NCI-H1417 (cell line): ENCODE data around the gene MORC3.
"Not testable (repeated sequence)": the region's sequence is repeated elsewhere in the genome, so short reads cannot be mapped to it uniquely, and the experiment has no call there.

Source experiments
- DNase-seq, 3 experiments: peaks; one replicate each; lab custom pipeline; 2025; lab: John Stamatoyannopoulos, UW

MORC3 gene

DNA sequence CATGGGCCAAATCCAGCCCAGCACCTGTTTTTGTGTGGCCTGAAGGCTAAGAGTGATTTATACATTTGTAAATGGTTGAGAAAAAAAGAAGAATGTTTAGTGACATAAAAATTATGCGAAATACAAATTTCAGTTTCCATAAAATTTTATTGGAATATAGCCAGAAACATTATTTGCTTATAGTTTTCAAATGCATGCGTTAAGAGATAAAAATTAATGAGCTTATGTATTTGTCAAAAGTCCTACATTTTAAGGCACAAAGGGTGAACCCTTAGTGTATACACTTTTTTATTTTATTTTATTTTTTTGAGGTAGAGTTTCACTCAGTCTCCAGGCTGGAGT lies 2.1 kb downstream of the MORC3 start:
- no peak for DNase-seq

DNA sequence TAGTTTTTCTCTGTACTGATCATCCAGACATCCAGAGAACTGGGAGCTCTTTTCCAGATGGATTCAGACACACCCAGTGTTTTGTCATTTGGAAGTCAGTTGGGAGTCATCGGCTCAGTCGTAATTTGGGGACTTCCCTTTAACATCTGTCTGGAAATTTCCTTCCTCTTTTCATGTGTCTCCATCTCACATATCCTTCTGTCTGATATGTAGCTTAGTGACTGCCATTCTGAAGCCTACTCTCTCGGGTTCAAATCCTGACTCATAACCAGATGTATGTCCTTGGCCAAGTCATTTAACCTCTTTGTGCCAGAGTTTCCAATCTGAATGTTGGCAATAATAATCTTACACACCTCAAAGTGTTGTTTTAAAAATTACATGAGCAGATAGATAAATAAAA lies 3.0 kb downstream of the MORC3 start:
- no peak for DNase-seq

DNA sequence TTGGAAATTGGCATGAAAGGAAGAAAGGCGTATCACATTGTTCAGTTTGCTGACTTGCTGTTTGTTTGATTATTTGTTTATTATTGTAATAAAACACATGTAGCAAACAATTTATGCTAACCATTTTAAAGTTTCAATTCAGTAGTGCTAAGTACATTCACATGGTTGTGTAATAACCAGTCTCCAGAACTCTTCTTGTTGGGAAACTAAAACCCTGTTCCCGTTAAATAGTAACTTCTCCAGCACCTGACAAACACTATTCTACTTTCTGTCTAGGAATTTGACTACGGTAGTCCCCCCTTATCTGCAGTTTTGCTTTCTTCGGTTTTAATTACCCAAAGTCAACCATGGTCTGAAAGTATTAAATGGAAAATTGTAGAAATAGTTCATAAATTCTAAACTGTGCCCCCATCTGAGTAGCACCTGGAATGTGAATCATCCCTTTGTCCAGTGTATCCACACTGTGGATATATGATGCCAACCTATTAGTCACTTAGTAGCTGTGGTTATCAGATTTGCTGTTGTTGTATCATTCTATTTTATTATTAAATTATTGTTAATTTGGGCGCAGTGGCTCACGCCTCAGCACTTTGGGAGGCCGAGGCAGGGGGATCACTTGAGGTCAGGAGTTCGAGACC lies 5.5 kb downstream of the MORC3 start:
- DNase-seq: no peak

DNA sequence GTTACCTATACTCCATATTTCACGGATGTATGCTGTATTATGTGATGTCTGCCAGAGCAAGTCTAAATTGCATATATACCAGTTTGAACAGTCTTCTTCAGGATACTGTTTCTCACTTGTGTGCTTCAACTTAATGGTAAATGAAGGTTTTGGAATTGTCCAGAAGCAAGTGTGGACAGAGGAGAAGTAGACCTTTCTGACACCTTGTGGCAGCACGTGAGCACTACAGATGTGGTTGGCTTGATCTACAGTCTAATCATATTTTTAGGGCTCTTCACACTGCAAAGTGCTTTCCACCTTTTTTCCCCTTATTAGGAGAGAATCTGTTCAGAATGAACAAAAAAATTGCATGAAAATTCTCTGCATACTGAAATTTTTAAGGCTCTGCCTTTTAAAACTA lies 10.9 kb downstream of the MORC3 start:
- peak; percentile 4 to 65 (median 44) for DNase-seq

DNA sequence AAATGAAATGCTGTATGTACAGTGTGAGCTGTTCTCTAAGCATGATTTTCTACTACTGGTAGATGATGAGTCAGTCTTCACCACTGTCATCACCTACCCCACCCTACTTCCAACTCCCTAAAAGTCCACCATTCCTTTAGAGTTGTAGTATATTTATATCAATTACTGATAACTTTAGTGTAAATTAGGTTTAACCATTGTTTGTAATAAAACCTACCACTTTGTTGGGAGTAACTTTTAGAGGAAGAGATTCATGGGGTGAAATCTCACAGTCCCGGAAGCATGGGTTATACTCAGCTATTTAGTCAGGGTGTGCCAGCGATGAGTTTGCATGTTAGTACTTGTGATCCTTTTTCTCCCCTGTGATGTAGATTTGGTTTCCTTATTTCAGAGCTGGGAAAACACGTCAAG lies 17.1 kb downstream of the MORC3 start:
- DNase-seq: no peak

DNA sequence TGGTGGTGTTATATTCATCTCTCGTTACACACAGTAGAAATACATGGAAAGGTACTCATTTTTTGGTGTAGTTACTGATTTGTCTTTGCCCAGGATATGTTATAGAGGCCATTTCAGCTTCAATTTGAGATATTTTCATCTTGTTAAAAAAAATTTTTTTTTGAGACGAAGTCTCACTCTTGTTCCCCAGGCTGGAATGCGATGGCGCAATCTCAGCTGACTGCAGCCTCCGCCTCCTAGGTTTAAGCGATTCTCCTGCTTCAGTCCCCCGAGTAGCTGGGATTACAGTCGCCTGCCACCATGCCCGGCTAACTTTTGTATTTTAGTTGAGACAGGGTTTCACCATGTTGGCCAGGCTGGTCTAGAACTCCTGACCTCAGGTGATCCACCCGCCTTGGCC lies 19.0 kb downstream of the MORC3 start:
- DNase-seq: no peak

DNA sequence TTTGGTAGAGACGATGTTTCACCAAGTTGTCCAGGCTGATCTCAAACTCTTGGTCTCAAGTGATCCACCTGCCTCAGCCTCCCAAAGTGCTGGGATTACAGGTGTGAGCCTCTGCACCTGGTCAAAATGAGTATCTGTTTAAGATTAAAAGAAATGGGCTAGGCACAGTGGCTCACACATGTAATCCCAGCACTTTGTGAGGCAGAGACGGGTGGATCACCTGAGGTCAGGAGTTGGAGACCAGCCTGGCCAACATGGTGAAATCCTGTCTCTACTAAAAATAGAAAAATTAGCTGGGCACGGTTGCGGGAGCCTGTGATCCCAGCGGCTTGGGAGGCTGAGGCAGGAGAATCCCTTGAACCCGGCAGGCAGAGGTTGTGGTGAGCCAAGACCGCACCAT lies 22.6 kb downstream of the MORC3 start:
- not testable (repeated sequence) for DNase-seq

DNA sequence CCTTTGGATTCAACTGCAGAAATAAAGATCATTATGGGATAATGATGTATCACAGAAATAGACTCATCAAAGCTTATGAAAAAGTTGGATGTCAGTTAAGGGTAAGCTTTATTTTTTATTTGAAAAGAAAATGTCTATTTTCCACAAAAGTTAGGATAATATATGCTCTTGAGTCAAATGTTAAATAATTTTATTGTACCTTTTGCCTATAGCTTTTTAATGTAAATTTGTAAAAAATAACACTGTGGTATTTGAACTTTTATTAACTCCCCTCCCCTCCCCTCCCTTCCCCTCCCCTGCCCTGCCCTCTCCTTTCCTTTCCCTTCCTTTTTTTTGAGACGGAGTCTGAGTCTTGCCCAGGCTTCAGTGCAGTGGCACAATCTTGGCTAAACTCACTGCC lies 24.9 kb downstream of the MORC3 start:
- DNase-seq: no peak

DNA sequence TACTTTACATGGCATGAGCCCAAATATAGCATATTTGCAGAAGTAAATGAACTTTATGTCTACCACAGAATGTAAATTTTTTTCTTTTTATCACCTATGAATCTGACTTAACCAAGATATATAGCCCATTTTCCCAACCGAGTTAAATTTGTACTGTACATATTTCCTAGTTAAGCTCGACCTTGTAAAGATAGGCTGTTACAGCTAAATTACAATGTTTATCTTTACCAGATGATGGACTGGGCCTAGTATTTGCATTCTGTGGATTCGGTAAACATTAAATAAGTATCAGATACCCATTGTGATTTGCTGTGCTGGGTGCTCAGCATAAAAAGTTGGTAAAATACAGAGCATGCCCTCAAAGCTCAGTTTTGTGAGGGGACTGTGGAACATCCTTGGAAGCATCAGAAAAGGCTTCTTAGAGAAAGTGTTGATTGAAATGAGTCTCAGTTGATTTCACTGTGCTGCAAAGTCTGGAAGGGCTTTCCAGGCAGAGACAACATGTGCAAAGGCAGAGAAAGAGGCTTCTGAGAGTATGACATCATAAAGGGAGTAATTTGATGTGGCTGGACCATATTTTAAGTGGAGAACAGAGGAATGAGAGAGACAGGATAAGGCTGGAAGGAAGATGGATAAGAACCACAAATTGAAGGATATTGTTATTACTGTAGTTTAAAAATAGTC lies 27.4 kb downstream of the MORC3 start:
- DNase-seq: peak in 2 of 3 experiments; percentile 12 to 54

DNA sequence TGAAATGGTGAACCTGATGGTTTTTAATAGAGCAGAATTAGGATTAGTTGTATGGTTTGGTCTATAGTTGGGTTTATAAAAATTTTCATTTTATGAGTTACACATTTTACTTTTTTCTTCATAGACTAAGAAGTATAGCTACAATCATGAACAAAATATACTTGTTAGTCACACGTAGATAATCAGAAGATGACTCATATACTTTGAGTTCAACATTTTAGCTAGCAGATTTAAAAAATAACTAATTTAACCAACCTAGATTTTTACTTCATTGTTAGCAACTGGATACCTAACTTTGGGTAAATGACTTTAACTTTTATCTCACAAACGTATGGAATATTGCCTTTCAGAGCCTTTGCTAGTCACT lies 27.9 kb downstream of the MORC3 start:
- no peak for DNase-seq

DNA sequence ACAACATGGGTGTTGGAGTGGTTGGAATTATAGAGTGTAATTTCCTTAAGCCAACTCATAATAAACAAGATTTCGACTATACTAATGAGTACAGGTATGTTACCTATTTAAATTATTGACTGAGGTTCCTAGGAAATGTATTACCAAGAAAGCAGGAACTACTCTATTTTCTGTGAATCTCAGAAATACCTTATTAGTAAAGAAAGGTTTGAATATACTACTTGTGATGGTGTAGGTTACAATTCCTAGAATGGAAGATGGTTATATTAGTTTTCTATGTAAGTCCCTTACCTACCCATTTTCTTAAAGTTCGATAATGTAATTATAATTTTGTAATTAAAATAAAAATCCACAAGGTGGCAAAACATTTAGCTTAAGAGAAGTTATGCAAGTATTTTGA lies 29.3 kb downstream of the MORC3 start:
- no peak for DNase-seq

DNA sequence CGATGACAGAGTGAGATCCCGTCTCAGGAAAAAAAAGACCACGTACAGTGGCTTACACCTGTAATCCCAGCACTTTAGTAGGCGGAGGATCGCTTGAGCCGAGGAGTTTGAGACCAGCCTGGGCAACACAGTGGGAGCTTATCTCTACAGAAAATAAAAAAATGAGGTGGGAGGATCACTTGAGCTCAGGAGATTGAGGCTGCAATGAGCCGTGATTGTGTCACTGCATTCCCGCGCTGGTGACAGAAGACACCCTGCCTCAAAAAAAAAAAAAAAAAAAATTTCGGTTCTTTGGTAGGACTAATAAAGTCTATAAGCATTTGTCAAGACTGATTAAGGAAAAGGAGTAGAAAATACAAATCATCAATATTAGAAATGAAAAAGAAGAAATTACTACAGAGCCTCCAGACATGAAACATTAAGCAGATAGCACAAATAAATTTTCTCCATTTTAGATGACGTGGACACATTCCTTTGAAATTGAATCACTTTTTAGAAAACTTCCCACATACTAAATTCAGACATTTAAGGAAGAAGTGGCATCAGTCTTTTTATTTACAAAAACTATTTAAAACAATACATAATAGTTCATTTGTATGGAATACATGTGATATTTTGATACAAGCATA lies 30.4 kb downstream of the MORC3 start:
- DNase-seq: no peak

DNA sequence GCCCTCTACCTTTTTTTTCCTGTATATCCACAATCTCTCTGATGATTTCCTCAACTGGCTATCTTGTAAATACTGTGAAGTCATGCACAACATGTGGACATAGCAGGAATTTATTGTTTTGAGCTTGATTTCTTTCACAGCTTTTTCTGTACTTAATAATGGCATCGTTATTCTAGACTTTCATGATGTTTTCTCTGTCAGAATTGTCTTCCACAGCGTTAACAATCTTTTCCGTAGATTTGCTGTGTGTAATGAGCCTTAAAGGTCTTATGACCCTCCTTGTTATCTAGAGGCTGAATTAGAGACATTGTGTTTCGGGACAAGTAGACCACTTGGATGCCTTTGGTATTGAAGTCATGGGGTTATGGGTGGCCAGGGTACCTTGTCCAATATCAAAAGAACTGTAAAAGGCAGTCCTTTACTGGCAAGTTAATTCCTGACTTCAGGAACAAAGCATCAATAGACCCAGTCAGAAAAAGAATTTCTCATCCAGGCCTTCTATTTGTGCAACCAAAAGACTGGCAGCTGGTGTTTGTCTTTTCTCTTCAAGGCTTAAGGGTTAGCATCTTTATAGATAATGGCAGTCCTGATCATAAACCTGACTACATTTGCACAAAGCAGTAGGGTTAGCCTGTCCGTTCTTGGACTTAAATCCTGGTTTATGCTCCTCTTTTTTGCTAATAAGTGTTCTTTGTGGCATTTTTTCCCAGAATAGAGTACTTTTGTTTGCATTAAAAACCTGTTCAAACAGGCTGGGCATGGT lies 35.1 kb downstream of the MORC3 start:
- peak in 1 of 3 experiments; percentile 62 for DNase-seq

DNA sequence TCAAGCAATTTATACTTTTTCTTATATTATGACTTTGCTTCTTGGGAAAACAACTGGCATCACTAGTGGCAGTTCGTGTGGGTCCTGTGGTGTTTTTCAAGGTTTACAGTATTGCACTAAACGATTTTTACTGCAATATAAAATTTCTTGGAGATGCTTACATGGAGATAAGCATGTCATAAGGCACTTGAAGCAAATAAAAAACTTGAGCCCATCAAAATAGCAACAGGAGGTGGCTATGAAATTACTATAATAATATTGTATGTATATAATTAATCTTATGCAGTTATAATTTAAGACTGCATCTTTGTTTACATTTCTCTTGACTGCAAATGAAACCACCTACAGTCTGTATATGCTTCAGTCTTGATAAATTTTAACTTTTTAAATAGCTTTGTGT lies 35.9 kb downstream of the MORC3 start:
- peak in 2 of 3 experiments; percentile 43 to 78 for DNase-seq

DNA sequence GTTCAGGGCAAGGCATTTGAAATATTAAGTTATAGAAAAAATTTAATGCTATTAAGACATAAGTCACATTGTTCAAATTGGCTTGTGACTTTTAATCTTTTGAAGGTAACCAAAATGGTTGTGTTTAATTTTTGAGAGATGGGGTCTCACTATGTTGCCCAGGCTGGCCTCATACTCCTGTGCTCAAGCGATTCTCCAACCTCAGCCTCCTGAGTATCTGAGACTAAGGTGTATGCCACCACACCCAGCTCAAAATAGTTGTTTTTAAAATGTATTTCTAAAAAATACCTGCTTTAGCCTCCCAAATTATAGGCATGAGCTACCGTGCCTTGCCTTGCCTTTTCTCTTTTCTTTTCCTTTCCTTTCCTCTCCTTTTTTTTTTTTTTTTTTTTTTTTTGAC lies 39.2 kb downstream of the MORC3 start:
- no peak for DNase-seq

DNA sequence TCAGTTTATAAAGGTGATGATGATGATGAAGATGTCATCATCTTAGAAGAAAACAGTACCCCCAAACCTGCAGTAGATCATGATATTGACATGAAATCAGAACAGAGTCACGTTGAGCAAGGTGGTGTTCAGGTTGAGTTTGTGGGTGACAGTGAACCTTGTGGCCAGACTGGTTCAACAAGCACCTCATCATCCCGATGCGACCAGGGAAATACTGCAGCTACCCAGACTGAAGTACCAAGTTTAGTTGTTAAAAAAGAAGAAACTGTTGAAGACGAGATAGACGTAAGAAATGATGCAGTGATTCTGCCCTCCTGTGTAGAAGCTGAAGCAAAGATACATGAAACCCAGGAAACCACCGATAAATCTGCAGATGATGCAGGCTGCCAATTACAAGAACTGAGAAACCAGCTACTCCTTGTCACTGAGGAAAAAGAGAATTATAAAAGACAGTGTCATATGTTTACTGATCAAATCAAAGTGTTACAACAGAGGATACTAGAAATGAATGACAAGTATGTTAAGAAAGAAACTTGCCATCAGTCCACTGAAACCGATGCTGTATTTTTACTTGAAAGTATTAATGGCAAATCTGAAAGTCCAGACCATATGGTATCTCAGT lies 49.2 kb downstream of the MORC3 start:
- no peak for DNase-seq

DNA sequence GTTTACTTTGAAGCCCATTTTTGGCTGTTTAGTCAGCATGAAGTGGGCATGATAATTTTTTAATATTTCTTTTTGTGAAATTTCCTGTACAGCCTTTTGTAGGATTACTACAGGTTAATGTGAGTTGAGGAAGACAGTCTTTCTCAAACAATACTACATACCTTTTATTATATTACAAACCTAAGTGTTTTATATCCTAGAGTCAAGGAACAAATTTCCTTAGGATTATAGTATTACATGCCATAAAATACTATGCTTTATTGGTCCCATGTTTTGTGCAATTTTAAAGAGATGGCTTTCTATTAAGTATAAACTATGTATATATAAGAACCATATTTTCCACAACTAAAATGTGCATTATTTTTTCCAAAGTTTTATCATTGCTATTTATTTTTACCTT lies 56.0 kb downstream of the MORC3 start:
- no peak for DNase-seq

DNA sequence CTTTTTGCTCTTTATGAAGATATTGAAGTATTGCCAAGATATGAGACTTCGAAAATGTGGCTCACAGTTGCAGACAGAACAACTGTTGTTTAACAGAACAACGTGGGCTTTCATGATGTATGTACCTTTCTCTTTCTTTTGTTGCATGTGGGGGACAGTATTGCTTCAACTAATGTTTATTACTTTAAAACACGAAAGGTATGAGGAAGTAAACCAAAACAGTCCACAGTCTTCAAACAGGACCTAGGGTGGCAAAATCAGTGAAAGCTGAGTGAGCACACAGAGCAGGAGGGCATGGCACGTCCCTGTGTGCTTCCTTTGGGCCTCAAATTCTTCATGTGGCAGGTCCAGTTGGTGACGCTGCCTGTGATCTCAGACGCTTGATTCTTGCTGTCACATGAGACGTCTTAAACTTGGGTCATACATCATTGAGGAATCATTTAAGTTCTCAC lies 57.4 kb downstream of the MORC3 start:
- DNase-seq: no peak

DNA sequence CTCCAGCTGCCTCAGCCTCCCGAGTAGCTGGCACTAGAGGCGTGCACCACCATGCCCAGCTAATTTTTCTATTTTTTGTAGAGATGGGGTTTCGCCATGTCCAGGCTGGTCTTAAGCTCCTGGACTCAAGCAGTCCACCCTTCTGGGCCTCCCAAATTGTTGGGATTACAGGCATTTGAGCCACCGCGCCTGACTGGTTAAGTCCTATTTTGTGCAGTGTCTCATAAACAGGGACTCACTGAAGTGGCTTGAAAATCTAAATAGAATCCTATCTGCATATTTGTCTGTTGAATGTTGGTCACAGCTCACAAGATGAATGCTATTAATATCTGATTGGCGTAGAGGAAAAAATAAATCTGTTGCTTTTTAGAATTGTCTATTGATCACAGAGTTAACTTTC lies 59.3 kb downstream of the MORC3 start:
- no peak for DNase-seq

DNA sequence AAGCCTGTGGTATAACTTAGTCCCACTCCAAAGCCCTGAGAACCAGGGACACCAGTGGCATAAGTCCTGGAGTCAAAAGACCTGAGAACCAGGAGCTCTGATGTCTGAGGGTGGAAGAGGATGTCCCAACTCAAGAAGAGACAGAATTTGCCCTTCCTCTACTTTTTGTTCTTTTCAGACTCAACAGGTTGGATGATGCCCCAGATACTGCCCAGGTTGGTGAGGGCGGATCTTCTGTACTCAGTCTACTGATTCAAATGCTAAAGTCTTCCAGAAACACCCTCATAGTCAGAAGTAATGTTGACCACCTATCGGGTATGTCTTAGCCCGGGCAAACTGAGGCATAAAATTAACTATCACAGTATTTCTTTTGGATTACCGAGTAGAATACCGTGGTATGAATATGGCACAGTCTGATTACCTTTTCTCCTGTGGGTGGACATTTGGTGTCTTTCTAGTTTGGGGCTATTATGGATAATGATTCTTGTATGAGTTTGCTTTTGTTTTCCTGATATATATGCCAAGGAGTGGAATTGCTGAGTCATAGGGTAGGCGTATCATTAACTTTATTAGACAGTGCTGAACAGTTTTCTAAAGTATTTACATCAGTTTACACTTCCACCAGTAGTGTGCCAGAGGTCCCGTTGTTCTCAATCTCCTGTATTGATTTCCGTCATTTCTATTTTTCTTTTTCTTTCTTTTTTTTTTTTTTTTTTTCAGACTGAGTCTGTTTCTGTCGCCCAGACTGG lies 62.0 kb downstream of the MORC3 start:
- no peak for DNase-seq

DNA sequence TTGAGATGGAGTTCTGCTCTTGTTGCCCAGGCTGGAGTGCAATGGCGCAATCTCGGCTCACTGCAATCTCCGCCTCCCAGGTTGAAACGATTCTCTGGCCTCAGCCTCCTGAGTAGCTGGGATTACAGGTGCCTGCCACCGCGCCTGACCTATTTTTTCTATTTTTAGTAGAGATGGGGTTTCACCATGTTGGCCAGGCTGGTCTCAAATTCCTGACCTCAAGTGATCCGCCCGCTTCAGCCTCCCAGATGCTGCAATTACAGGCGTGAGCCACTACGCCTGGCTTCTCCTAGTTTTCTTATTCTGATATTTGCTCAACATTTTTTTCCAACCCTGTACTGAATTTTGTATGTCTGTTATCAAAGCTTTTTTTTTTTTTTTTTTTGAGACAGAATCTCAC lies 62.7 kb downstream of the MORC3 start:
- DNase-seq: not testable (repeated sequence)

DNA sequence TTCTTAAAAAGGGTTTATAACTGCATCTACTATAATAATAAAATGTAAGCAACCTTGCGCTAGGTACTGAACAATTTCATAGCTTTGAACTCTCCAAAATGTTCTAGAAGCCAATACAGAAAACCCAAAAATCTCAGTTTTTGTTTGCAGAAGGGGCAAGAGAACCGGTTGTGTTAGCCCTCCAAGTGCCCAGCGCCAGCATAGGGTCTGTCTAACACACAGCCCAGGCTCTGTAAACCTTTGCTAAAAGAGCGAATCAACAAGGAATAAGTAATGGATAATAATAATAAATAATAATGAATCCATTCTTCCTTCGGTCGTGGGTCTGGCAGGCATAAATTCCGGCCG lies 64.9 kb downstream of the MORC3 start:
- no peak for DNase-seq
